HG03432 (cell line): ENCODE measurements around the gene PCSK5.

ENCODE experiments used
- ATAC-seq: cut with Tn5 transposase; IDR thresholded peaks from one replicate; pipeline ENCODE4 v1.9.1; 2021; ENCODE audit warnings: mild to moderate bottlenecking, moderate library complexity; ENCODE audit not compliant: unreplicated experiment

PCSK5 gene

GRCh38 chr9:76176171-76176570 lies 285.7 kb downstream of the PCSK5 start:
- ATAC-seq: no peak

GRCh38 chr9:76177931-76178330 lies 287.5 kb downstream of the PCSK5 start:
- no peak for ATAC-seq

- no peak for ATAC-seq
Measured at GRCh38 chr9:76180541-76180940, 290.1 kb downstream of the PCSK5 start.

DNA sequence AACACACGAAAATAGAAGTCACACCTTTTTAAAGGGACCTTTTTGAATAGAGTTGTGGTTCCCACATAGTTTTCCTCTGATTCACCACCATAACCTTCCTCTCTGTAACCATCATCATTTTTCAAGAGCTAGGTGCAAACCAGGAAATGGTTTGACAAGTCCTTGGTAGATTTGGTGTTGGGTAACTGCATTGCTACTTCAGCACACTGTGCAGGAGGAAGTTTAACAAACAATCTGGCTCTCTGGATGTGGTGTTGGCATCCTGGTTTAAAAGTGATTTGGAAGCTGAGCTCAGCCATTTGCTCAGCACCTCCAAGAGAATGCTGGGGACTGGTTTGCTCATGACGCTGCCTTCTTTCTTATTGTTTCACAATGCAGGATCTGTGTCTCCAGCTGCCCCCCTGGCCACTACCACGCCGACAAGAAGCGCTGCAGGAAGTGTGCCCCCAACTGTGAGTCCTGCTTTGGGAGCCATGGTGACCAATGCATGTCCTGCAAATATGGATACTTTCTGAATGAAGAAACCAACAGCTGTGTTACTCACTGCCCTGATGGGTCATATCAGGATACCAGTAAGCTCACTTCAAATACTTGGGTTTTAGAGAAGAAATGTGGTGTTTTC lies 290.7 kb downstream of the PCSK5 start:
- no peak for ATAC-seq

- no peak for ATAC-seq
Measured at GRCh38 chr9:76181781-76182180, 291.3 kb downstream of the PCSK5 start.

DNA sequence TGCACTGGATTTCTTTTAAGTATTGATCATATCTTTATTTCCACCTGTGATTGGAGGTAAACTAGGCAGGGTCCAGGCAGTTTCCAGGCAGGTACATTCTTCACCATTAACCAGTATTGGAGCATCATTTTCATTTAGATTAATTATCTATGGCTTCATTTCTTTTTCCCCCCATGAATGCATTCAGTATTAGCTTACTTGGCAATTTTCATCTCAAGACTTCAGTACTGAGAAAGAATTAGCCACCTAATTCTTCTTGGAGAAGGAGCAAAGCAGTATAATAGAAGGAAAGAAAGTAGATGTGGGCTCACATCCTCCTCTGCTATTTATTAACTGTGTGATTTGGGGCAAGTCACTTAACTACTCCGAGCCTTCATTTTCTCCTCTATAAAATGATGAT lies 295.0 kb downstream of the PCSK5 start:
- no peak for ATAC-seq

DNA sequence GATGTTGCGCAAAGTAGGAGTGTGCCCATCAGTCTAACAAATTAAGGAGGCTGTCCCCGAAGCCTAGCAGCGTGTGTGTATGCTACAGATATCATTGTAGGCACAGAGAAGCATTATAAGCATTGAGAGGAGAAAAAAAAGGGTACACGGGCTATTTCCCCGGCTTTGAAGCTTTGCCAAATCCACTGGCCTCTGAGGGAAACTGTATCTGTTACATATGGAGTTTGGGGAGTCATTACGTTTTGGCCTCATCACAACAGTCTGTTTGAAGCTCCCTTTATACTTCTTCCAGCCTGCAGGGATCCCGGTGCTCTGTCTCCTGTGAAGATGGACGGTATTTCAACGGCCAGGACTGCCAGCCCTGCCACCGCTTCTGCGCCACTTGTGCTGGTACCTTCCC lies 297.8 kb downstream of the PCSK5 start:
- no peak for ATAC-seq

DNA sequence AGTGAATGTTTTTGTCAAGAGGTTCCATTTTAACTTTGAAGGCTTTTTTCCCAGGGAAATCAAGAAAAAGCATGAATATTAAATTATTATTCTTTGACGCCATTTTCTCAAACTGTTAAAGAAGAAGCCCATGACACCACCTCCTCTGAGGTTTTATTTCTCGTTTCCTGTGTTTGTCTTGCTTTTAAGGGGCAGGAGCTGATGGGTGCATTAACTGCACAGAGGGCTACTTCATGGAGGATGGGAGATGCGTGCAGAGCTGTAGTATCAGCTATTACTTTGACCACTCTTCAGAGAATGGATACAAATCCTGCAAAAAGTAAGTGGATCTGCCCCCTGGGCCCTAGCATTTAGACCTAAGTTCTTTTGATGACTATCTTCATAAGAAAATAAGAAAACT lies 298.4 kb downstream of the PCSK5 start:
- ATAC-seq: no peak

GRCh38 chr9:76191493-76191892 lies 301.0 kb downstream of the PCSK5 start:
- no peak for ATAC-seq

DNA sequence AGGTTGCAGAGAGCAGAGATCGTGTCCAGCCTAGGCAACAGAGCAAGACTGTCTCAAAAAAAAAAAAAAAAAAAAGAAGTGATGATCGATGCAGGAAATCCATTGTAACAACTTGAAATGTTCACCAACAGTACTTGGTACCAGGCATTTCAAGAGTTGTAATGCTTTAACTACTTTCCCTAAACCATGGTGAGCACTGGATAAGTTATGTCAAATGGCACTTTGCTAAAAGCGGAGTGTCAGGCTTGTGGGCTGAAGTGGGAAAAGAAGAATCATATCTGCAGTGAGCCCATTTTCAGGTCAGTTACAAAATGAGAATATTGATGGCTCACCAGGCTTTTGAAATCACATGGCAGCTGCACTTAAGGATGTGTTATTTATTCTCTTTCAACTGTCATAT lies 301.5 kb downstream of the PCSK5 start:
- ATAC-seq: no peak

DNA sequence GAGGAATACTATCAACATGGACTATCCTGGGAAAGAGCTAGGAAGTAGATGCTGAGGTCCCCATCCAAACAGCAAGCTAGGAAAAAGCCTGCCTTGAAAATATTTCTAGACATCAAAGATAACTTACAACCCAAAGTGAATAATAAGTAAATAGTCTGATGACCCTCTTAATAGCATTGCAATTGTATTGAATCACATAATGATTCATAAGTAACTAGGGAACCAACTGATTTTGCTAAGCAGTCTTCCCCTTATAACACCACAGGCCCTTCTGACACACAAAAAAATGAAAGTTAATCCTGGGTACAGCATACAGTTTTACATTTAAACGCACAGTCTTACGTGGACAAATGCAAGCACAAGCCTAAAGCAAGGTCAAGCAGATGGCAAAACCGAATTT lies 304.4 kb downstream of the PCSK5 start:
- ATAC-seq: no peak

DNA sequence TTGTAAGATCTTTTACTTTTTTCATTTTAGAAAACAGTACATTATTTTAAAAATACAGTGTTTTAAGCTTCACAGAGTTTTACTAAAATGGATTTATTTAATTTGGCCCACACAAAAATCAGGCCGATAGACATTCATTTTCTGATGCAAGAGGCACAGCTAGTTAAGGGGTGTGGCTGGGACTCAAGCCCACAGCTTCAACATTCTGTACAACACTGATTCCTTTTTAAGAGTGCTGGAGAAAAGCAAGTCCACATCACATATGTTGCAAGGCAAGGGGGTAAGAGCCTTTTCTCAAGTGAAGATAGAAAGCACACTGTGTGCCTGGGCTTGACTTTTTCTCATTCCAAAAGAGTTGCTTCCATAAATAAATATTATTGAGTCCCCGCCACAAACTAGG lies 307.9 kb downstream of the PCSK5 start:
- no peak for ATAC-seq

DNA sequence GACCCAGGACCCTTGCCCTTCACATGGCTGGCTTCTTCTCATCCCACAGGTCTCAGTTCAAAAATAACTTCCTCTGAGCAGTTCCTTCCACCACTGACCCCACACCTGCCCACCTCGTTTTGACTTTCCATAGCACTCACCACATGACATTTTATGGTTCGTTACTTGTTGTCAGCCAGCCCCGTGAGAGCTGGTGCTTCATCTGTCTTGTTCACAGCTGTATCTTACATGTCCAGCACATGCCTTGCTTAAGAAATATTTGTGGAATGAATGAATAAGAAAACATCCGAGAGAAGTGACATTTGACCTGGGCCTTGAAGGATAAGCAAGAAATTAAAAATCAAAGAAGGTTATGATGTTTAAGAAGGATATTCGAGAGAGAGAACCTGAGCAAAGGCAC lies 309.8 kb downstream of the PCSK5 start:
- ATAC-seq: no peak

- ATAC-seq: no peak
Measured at GRCh38 chr9:76200745-76201144, 310.3 kb downstream of the PCSK5 start.

DNA sequence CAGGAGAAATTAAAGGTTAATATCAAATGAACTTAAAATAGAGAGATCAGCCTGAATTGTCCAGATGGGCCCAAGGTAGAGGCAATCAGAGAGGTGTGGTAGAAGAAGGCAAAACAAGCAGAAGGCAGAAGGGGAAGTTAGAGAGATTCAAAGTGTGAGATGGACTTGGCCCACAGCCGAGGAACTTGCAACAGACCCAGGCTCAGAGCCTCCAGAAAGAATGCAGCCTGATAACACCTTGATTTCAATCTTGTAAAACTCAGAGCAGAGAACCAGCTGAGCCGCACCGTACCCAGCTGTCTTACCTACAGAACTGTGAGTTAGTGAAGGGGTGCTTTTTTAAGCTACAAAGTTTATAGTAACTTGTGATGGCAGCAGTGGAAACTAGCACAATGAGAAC lies 312.9 kb downstream of the PCSK5 start:
- no peak for ATAC-seq

DNA sequence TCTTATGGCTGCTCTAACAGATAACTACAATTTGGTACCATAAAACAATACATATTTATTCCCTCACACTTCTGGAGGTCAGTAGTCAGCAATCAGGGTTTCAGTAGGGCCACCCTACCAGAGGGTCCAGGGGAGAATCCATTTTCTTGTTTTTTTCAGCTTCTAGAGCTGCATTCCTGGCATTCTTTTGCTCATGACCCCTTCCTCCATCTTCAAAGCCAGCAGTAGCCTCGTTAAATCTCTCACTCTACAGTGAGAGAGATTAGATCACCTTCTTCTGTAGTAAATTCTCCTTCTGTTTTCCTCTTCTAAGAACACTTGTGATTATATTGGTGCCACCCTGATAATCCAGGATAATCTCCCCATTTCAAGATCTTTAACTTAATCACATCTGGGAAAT lies 316.3 kb downstream of the PCSK5 start:
- no peak for ATAC-seq

DNA sequence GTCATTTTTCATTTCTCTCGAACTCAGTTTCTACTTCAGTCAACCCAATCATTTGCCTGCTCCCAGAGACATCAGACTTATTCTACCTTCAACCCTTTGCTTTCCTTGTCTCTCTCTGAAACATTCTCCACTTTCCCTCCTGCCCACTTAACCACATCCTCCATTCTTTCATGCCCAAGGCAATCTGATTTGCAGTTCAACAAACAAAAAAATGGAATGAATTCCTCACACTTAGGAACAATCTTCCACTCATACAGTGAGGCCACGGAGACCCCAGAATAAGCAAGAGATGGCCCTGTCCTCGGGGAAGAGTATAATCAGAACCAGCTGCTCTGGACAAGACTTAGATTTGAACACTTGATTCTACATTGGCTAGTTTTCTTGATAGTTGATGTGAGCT lies 323.3 kb downstream of the PCSK5 start:
- no peak for ATAC-seq

- ATAC-seq: no peak
Measured at GRCh38 chr9:76215066-76215465, 324.6 kb downstream of the PCSK5 start.

GRCh38 chr9:76216161-76216649 lies 325.7 kb downstream of the PCSK5 start:
- ATAC-seq: no peak

- ATAC-seq: no peak
Measured at GRCh38 chr9:76218117-76218885, 327.8 kb downstream of the PCSK5 start.

GRCh38 chr9:76218886-76219445 lies 328.5 kb downstream of the PCSK5 start:
- no peak for ATAC-seq

DNA sequence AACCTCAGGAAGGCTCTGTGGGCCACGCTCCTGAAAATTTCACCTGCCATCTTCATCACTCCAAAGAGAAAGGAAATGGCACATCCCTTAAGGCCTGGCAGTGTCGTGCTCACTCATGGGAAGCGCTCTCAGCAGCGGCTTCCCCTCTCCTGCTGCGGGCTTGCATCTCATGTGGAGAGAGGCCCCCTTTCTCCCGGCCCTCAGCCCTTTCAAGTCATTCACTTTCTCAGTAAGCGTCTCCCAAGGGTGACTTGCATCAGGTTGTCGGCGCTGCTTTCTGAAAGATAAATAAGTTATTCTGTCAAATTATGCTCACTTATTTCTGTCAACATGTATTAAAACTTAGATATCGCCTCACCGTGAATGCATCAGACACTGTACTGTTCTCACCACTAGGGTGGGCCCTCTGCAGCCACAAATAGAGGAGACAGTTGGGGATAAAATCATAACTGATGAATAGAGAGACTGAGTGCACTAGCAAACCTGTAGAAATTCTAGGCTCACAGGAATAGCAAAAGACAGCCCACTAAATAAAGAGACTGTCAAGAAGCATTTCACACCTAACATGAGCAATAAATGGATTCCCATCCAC lies 329.2 kb downstream of the PCSK5 start:
- no peak for ATAC-seq
